H9 (cell line): ENCODE data around the gene RAB33B. TPM values are rescaled to one million over a fixed set of nuclear protein-coding genes. Genes with fewer than 3 reads are reported as not detected.

ENCODE experiments used
- DNase-seq: peaks from one replicate; pipeline ENCODE4 v3.0.0-alpha.2; 2017
- H2AFZ ChIP-seq: one replicate; pipeline ENCODE4 v1.6.1; 2013; ENCODE audit warnings: mild to moderate bottlenecking, low read length, control low read depth, moderate library complexity
- H2AK5ac ChIP-seq: 2 replicates; pipeline ENCODE4 v1.6.1; 2013; ENCODE audit warnings: low read length, control low read depth, mixed read lengths; ENCODE audit not compliant: insufficient read length
- H2BK120ac ChIP-seq: one replicate; pipeline ENCODE4 v1.6.1; 2013; ENCODE audit warnings: low read depth, mild to moderate bottlenecking, low read length, control low read depth, inconsistent platforms; ENCODE audit not compliant: poor library complexity, severe bottlenecking
- H2BK12ac ChIP-seq: 2 replicates; pipeline ENCODE4 v1.6.1; 2013; ENCODE audit warnings: low read length, control low read depth, mixed read lengths, low read depth; ENCODE audit not compliant: insufficient read length
- H2BK15ac ChIP-seq: 2 replicates; pipeline ENCODE4 v1.6.1; 2013; ENCODE audit warnings: low read depth, low read length, control low read depth
- H2BK20ac ChIP-seq: one replicate; pipeline ENCODE4 v1.6.1; 2013; ENCODE audit warnings: low read depth, mild to moderate bottlenecking, low read length, control low read depth, inconsistent platforms; ENCODE audit not compliant: poor library complexity, severe bottlenecking
- H2BK5ac ChIP-seq: 2 replicates; pipeline ENCODE4 v1.6.1; 2013; ENCODE audit warnings: low read length, control low read depth, mixed read lengths; ENCODE audit not compliant: insufficient read length
- H3K14ac ChIP-seq: 2 replicates; pipeline ENCODE4 v1.6.1; 2013; ENCODE audit warnings: low read length, control low read depth; ENCODE audit not compliant: insufficient read depth
- H3K18ac ChIP-seq: 2 replicates; pipeline ENCODE4 v1.6.1; 2013; ENCODE audit warnings: low read depth, mild to moderate bottlenecking, mixed read lengths, low read length, control low read depth; ENCODE audit not compliant: insufficient read length
- H3K23ac ChIP-seq: 2 replicates; pipeline ENCODE4 v1.6.1; 2013; ENCODE audit warnings: low read length, control low read depth, mixed read lengths, low read depth; ENCODE audit not compliant: insufficient read length
- H3K23me2 ChIP-seq: 2 replicates; pipeline ENCODE4 v1.6.1; 2013; ENCODE audit warnings: low read depth, mild to moderate bottlenecking, mixed read lengths, low read length, control low read depth; ENCODE audit not compliant: insufficient read length, poor library complexity, severe bottlenecking
- H3K27ac ChIP-seq: 2 replicates; pipeline ENCODE4 v1.5.1; 2013; ENCODE audit warnings: low read length, control low read depth, mixed read lengths, low read depth; ENCODE audit not compliant: insufficient read length
- H3K27me3 ChIP-seq: 2 replicates; pipeline ENCODE4 v1.6.1; 2013; ENCODE audit warnings: low read length, control low read depth, inconsistent platforms; ENCODE audit not compliant: insufficient read depth
- H3K4ac ChIP-seq: 2 replicates; pipeline ENCODE4 v1.6.1; 2013; ENCODE audit warnings: low read depth, mild to moderate bottlenecking, control low read depth, inconsistent platforms, low read length, moderate library complexity
- H3K4me1 ChIP-seq: 2 replicates; pipeline ENCODE4 v1.6.1; 2013; ENCODE audit warnings: low read length, control low read depth, inconsistent platforms; ENCODE audit not compliant: insufficient read depth
- H3K4me2 ChIP-seq: 2 replicates; pipeline ENCODE4 v1.6.1; 2013; ENCODE audit warnings: low read length, control low read depth, mixed read lengths; ENCODE audit not compliant: insufficient read length, insufficient read depth
- H3K56ac ChIP-seq: 2 replicates; pipeline ENCODE4 v1.6.1; 2013; ENCODE audit warnings: low read depth, mild to moderate bottlenecking, mixed read lengths, low read length, control low read depth; ENCODE audit not compliant: insufficient read length
- H3K79me1 ChIP-seq: 2 replicates; pipeline ENCODE4 v1.6.1; 2013; ENCODE audit warnings: low read depth, mild to moderate bottlenecking, moderate library complexity, low read length, control low read depth, inconsistent platforms; ENCODE audit not compliant: insufficient read depth, poor library complexity, severe bottlenecking
- H3K79me2 ChIP-seq: 2 replicates; pipeline ENCODE4 v1.6.1; 2013; ENCODE audit warnings: low read length, control low read depth, inconsistent platforms; ENCODE audit not compliant: insufficient read depth
- H3K9ac ChIP-seq: 2 replicates; pipeline ENCODE4 v1.6.1; 2013; ENCODE audit warnings: low read length, control low read depth, mixed read lengths; ENCODE audit not compliant: insufficient read length; ENCODE audit errors: extremely low read depth
- H3K9me3 ChIP-seq: one replicate; pipeline ENCODE4 v1.6.1; 2013; ENCODE audit warnings: low read depth, low read length, inconsistent platforms; ENCODE audit not compliant: control insufficient read depth
- H3T11ph ChIP-seq: one replicate; pipeline ENCODE4 v1.6.1; 2013; ENCODE audit warnings: mild to moderate bottlenecking, low read length, control low read depth, inconsistent platforms
- H4K20me1 ChIP-seq: one replicate; pipeline ENCODE4 v1.6.1; 2013; ENCODE audit not compliant: control insufficient read depth, insufficient read length, insufficient read depth
- H4K5ac ChIP-seq: 2 replicates; pipeline ENCODE4 v1.6.1; 2013; ENCODE audit warnings: low read depth, mild to moderate bottlenecking, mixed read lengths, low read length, control low read depth; ENCODE audit not compliant: insufficient read length
- H4K8ac ChIP-seq: replicated peaks from 2 replicates; pipeline ENCODE4 v1.6.1; 2013; ENCODE audit warnings: low read length, control low read depth, mixed read lengths, low read depth; ENCODE audit not compliant: insufficient read length
- H4K91ac ChIP-seq: 2 replicates; pipeline ENCODE4 v1.6.1; 2013; ENCODE audit warnings: low read depth, mild to moderate bottlenecking, moderate library complexity, mixed read lengths, low read length, control low read depth; ENCODE audit not compliant: insufficient read length
- H3K27ac Mint-ChIP-seq, 3 experiments: 2 replicates in 2 of 3; 3 replicates in 1 of 3; pipeline ENCODE4 v1.8.0; 2020 to 2021; ENCODE audit warnings: mixed read lengths in 3 of 3, mild to moderate bottlenecking in 1 of 3, moderate library complexity in 1 of 3
- H3K27me3 Mint-ChIP-seq: 2 replicates; pipeline ENCODE4 v1.8.0; 2021; ENCODE audit warnings: low read depth, mild to moderate bottlenecking, moderate library complexity, mixed read lengths
- H3K36me3 Mint-ChIP-seq, 3 experiments: 2 replicates in 2 of 3; 3 replicates in 1 of 3; pipeline ENCODE4 v1.8.0; 2020 to 2021; ENCODE audit warnings: low read depth in 3 of 3, mixed read lengths in 3 of 3; ENCODE audit not compliant: insufficient read depth in 1 of 3
- H3K4me1 Mint-ChIP-seq, 2 experiments: 2 replicates each; pipeline ENCODE4 v1.8.0; 2020; ENCODE audit warnings: mixed read lengths in 2 of 2
- H3K4me3 Mint-ChIP-seq, 2 experiments: 2 replicates in 1 of 2; 3 replicates in 1 of 2; pipeline ENCODE4 v1.8.0; 2020 to 2021; ENCODE audit warnings: mild to moderate bottlenecking in 2 of 2, mixed read lengths in 2 of 2, moderate library complexity in 1 of 2
- H3K9me3 Mint-ChIP-seq, 2 experiments: 2 replicates in 1 of 2; 3 replicates in 1 of 2; pipeline ENCODE4 v1.8.0; 2020; ENCODE audit warnings: mild to moderate bottlenecking in 2 of 2, mixed read lengths in 2 of 2, moderate library complexity in 1 of 2
- total RNA-seq: library from RNA; stranded (reverse); gene quantifications from 2 replicates; pipeline ENCODE4 v1.2.1, GENCODE V29; 2021
- TF ChIP-seq, protein P1 (sequence below): fragments of 200-600 bp; sonication (generic); conservative IDR thresholded peaks from 3 replicates; pipeline ENCODE4 v1.8.0; 2021; ENCODE audit warnings: antibody characterized with exemption, mild to moderate bottlenecking

The RAB33B gene
- total RNA-seq, 1 experiment from 2014 or later = 7.7 TPM

DNA sequence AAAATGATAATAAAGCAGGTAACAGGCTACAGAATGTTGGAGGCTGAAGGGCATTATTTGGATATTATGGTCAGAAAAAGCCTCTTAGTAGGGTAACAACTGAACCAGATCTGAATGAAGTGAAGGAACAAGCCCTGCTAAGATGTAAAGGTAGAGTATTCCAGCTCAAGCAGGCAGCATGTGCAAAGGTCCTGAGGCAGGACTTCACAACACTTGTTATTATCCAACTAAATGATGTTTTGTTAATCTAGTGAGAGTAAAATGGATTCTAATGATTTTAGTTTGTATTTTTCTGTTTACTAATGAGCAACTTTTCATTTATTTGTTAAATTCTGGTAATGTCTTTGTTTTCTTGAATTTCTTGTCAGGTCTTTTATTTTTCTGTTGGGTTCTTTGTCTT lies 35.7 kb downstream of the RAB33B start:
- Histone ChIP-seq H2BK15ac (no peak overlapping the region), H3K23me2 (no peaks in the 10 kb centered on the region), H4K8ac (no peak overlapping the region), H3K18ac (no peak overlapping the region), H2BK12ac (no peak overlapping the region), H4K20me1 (no peaks in the 10 kb centered on the region), H4K91ac (no peak overlapping the region), H3T11ph (no peak overlapping the region), H2BK120ac (no peak overlapping the region), H3K4me1 (peaks cover 3% of the 10 kb centered on the region; the same call in 1 of the 2 replicates), H2AFZ (no peak overlapping the region), H3K27me3 (no peaks in the 10 kb centered on the region), H3K79me1 (no peaks in the 10 kb centered on the region), H3K56ac (no peak overlapping the region), H4K5ac (no peak overlapping the region), H3K27ac (no peak overlapping the region), H3K9me3 (no peaks in the 10 kb centered on the region), H2BK20ac (no peak overlapping the region), H3K4ac (no peak overlapping the region), H3K23ac (no peak overlapping the region), H3K14ac (no peak overlapping the region), H3K79me2 (no peaks in the 10 kb centered on the region), H2BK5ac (no peak overlapping the region), H2AK5ac (no peak overlapping the region), H3K4me2 (no peak overlapping the region), H3K9ac (no peak overlapping the region)
- Mint-ChIP-seq H3K9me3 (no peaks in the 10 kb centered on the region; a peak in 1 of 5 replicates), H3K36me3 (no peaks in the 10 kb centered on the region), H3K4me3 (no peak overlapping the region), H3K27me3 (no peaks in the 10 kb centered on the region; the same call in 1 of the 2 replicates), H3K27ac (no peak overlapping the region), H3K4me1 (peaks cover 9 to 12% of the 10 kb centered on the region in 2 experiments)
- no peak for DNase-seq
- TF ChIP-seq, protein P1, sequence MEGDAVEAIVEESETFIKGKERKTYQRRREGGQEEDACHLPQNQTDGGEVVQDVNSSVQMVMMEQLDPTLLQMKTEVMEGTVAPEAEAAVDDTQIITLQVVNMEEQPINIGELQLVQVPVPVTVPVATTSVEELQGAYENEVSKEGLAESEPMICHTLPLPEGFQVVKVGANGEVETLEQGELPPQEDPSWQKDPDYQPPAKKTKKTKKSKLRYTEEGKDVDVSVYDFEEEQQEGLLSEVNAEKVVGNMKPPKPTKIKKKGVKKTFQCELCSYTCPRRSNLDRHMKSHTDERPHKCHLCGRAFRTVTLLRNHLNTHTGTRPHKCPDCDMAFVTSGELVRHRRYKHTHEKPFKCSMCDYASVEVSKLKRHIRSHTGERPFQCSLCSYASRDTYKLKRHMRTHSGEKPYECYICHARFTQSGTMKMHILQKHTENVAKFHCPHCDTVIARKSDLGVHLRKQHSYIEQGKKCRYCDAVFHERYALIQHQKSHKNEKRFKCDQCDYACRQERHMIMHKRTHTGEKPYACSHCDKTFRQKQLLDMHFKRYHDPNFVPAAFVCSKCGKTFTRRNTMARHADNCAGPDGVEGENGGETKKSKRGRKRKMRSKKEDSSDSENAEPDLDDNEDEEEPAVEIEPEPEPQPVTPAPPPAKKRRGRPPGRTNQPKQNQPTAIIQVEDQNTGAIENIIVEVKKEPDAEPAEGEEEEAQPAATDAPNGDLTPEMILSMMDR = no peak
